NCI-H526 (cell line): ENCODE data around the gene CEP104.
A peak's percentile ranks its signal among the peaks of the same experiment; 100 is the strongest.
"Not testable (repeated sequence)": the region's sequence is repeated elsewhere in the genome, so short reads cannot be mapped to it uniquely, and the experiment has no call there.

ENCODE experiments used
- DNase-seq, 2 experiments: peaks; one replicate each; lab custom pipeline; 2025; lab: John Stamatoyannopoulos, UW

CEP104 gene

DNA sequence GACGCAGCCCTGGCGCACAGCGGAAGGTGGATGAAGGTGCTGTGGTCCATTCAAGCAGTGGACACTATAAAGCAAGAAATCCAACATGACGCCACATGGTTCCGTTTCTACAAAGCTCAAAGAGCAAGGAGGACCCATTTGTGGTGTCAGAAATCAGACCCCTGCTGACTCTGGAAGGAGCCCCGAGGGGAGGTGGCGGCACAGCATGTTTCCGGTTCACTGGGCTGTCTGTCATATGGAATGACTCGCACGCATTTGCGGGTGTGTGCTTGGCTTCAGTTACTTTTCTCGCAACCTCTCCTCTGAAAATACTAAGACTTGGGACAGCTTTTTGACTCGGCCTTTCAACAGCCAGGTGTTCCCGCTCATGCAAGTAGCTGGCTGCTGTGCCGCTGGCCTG lies 31.7 kb downstream of the CEP104 start:
- no peak for DNase-seq

DNA sequence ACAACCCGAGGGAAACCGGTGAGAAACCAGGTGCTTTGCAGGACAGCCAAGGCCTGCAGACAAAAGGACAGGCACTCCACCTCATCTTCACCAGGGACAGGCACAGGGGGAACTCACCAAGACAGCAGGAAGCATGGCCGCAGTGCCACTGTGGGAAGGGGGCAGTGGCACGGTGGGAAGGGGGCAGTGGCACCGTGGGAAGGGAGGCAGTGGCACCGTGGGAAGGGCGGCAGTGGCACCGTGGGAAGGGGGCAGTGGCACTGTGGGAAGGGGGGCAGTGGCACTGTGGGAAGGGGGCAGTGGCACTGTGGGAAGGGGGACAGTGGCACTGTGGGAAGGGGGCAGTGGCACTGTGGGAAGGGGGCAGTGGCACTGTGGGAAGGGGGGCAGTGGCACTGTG lies 32.4 kb downstream of the CEP104 start:
- no peak for DNase-seq

DNA sequence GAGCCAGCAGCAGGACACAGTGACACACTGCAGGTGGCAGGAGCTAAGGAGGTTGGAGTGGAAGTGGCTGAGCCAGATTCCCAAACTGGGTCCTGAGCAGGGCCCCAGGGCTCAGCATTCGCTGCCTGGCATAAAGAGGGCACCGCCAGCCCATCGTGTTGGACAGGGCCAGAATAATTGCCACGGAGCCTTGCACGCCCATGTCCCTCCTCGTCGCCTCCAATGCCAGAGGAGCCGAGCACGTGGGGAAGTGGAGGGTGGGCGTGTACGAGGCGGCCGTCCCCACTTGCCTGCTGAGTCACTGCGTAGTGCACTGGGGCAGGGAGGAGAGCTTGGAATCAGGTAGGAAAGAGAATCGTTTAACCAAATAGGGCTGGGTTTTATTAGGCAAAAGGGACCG lies 34.6 kb downstream of the CEP104 start:
- DNase-seq: no peak

DNA sequence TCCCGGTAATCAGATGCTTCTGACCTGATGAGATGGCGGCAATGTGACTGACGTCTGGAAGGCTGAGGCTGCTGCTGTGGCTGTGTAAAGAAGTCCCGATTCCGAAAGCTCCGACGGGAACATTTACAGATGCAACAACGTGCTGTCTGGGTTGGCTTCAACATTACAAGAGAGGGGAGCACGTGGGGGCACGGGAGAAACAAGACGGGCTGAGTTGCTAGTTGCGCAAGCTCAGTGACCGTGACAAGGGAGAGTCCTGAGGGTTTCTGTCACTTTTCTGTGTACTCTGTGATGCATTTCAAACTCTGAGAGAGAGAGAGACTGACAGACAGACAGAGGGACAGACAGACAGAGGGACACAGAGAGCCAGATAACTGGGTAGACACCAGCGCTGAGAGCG lies 35.1 kb downstream of the CEP104 start:
- no peak for DNase-seq

DNA sequence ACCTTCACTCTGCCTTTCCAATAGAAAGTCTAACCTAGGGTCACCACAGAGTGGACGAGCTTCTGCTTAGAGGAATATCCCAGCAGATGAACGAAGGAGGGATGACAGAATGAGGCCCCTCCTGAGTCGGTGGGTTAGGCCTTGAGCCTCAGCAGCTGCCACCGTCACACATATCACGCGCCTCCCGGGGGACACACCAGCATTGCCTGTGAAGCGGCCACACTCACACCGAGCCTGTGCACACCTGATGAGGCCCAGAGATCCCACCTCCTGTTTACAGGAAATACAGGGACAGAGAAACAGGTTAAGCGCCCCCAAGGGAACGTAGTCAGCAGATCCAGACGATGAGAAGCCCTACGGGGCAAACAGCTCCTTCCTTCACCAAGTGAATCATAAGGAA lies 35.6 kb downstream of the CEP104 start:
- peak; percentile 77 to 82 for DNase-seq

DNA sequence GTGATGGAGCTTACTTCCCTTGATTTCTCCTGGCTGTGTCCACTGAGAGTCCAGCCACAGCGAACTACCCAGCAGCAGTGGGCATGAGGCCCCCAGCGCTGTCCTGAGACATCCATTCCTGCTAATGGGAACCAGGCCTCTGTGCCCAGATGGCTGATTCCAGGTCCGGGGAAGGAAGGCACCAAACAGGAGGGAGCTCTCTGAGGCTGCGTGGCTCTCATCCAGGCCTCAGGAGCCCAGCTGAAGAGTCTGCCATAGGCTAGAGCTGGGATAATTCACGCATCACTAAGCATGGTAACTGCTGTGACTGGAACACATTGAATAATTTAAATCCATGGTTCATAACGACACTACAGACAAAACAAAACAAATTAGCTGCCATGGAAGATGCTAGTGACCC lies 36.0 kb downstream of the CEP104 start:
- peak; percentile 89 to 91 for DNase-seq

DNA sequence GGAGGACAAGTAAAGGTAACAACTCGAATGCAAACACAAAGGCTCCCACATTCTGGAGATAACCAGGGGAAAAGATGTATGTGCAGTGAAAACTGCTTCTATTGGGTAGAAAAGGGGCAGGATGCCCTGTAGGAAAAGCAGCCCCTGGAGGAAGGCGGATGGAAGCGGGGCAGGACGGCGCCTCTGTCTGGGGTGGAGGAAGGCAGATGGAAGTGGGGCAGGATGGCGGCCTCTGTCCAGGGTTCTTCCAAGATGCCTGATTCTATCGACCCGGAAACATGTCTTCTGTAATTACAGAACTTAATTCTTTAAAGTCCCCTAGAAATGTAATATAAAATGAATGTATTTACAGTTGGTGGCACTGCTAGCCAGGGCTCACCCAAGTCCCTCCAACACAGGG lies 36.7 kb downstream of the CEP104 start:
- no peak for DNase-seq

DNA sequence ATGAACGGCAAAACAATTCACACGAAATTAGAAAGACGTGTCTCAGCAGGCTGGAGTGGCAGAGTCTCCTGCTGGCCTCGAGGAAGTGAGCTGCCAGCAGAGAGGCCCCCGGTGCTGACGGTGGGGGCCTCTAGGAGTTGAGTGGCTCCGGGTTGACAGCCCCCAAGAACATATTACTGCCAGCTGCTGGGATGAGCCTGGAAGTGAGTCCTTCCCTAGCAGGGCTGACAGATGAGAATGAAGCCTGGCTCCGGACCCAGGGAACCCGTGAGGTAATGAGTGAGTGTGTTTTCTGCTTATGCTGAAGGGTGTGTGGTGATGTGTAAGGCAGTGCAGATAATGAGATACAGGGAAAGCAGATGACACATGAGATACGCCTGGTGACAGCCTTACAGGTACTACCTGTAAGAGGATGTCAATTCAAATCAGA lies 37.2 kb downstream of the CEP104 start:
- DNase-seq: peak; percentile 23 to 39

DNA sequence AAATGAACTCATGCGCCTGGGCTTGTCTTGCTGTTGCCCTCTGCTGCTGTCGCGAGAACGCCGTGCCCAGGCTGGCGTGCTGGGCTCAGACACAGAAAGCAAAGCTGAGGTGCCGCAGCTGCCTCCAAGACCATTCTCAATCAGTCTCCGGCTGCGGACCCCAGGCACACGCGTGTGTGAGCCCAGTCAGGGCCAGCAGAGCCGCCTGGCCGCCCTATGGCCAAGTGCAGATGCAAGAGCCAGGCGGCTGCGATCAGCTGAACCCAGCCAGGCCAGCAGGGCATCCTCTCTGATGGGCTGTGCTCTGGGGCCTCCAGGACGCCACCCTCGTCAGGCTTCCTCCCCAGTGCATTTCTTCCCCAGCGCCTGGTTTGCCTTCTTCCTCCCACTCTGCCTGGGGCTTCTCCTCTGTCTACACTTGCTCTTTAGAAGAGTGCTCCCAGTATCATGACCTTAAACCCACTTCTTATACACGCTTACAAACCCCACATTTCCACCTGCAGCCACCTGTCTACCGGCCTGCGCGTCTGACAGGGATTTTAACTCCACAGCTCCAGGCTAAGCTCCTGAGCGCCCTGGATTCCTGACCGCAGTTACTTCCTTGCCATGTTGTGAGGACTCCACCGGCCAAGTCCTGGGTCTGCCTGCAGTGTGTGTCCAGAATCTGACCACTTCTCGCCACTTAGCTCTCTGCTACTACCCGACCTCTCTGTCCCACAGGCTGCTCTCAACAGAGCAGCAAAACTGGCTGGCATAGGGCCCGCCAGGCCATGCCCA lies 39.0 kb downstream of the CEP104 start:
- DNase-seq: no peak

DNA sequence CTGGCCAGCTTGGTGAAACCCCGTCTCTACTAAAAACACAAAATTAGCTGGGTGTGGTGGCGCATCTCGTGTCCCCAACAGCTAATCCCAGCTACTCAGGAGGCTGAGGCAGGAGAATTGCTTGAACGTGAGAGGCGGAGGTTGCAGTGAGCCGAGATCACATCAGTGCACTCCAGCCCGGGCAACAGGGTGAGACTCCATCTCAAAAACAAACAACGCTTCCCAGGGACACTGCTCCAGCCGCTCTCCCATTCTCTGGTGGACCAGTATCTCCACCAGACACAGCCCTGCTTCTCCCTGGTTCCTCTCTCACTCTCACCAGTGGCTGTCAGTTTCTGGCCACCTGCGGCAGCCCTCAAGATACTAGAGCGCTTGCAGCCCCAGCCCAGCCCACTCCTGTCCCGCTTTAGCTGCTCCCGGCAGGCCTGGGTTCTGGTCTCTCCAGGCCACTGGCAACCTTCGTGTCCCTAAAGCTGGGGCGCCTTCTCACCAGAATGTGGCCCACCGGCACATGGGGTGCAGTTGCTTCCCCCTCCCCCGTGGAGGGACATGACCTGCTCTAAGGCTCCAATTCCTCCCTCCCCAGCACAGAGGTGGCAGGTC lies 39.8 kb downstream of the CEP104 start:
- no peak for DNase-seq

DNA sequence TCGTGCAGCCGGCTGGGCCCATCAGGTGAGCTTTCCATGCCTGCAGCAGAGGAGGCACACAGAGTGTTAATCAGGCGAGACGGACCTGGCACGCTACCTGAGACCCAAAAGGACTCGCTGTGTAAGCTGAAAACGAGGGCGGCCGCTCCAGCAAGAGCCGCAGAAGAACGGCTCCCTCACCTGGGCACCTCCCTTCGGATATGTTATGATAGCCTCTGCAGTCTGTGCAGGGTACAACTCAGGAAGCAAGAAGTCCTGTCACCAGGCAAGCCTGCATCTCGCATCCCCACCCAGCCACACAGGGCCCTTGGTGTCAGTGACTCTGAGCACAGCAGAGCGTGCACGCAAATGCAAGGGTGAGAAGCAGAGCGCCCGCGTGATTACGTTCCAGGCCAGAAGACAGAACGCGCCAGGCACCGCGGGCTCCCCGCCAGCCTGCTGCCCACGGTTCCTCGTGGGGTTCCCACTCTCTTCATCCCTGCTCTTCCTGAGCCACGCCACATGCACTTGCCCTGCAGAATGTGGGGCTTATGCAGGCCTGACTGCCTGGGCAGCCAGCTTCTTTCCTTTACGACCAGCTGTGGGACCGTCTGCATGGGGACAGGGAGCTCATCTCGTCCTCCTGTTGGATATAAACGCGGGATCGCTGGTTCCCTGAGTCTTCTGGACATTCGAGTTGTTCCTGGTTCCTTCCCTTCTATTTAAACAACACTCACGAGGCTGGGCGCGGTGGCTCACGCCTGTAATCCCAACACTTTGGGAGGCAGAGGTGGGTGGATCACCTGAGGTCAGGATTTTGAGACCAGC lies 40.5 kb downstream of the CEP104 start:
- DNase-seq: no peak

DNA sequence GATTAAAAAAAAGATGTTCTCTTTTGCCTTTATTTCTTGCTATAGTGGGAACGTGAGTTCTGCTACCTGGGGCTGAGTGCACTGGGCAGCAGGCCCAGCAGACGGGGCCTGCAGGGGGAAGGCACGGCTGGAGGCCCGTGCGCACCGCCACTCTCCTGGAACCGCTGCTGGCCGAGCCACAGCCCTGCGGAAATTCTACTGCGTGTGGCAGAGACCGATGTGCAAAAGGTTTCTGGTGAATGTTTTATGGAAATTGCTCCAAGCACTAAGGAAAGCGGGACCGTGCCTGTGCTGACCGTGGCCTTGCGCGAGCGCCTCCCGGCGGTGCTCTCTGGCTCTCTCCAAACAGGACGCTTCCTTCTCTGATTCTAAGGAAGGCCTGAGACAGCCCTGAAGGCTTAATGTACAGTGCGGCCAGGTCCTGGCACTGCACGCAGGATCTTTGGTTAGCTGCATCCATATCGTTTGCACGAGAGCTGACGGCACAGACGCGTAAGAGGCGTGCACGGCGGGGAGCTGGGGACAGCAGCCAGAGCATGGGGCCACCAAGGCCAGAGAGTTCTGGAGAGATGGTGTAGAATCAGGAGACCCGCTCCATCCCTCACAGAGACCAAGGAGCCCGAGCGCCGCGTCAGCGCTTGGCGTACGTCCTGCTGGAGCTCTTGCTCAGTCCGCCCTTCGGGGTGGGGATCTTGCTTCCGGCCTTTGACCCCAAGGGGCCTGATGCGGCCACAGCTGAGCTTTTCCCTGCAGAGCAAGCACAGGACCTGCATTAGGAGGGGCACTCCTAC lies 42.0 kb downstream of the CEP104 start:
- no peak for DNase-seq

DNA sequence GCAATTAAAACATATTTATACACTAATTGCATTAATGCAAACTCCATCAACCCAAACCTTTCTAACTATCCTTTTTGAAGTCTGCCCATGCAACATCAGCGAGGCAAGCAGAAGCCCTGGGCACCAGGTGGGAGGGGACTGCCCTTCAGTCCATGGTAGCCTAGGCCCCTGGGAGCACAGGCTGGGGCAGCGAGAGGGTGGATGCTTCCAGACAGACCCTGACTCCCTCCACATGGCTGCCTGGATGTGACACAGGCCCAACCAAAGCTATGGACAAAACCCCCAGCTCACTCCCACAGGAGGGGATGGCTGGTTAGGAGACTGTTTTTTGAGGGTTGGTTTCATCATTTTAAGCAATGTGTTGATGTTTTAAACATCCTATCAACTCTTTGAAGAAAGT lies 42.9 kb downstream of the CEP104 start:
- DNase-seq: no peak

DNA sequence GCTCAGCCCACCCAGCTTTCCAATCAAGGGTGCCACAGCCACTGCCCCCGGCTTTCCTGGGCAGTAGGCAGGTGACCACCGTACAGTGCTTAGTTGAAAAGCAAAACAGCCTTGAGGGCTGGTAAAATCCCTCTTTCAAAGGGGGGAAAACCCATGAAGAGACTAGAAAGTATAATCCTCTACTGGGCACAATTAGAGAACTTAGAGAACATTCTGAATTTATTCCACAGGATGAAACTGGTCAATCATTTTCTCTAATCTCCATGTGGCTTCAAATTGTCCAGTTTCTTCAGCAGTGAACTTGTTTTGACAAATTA lies 45.5 kb downstream of the CEP104 start:
- DNase-seq: no peak

DNA sequence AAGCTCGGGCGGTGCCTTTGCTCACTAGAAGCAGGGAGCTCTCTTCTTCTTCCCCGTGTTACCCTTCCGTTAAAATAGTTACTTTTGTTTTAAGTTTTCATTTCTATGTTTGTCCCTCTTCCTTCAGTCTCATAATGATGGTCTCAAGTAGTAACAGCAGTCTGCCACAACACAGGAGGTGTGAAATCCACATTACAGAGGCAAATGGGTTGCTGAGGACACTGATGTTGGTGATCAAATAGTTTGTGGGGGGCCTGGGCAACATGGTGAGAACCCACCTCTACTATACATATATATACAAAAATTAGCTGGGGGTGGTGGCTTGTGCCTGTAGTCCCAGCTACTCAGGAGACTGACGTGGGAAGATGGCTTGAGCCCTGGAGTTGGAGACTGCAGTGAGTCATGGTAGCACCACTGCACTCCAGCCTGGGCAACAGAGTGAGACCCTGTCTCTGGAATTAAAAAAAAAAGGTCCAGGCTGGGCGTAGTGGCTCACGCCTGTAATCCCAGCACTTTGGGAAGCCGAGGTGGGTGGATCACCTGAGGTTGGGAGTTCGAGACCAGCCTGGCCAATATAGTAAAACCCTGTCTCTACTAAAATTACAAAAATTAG lies 46.8 kb downstream of the CEP104 start:
- DNase-seq: not testable (repeated sequence)

DNA sequence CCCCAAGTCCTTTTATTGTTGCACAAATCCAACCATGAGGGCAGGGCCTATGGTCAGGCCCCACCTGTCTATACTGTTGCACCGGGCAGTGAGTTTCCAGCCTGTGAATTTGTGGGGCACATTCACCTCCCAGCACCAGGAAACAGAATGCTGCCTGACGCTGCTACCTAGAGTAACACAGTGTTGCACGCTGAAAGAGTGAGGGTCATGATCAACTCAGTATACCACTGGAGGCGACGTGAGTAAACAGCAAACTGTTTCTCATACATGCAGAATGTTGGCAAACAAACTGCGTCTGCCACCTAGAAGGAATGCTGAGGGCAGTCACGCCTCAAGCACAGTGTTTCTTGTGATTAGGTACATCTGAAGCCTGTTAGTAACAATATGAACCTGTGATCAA lies 47.3 kb downstream of the CEP104 start:
- no peak for DNase-seq

DNA sequence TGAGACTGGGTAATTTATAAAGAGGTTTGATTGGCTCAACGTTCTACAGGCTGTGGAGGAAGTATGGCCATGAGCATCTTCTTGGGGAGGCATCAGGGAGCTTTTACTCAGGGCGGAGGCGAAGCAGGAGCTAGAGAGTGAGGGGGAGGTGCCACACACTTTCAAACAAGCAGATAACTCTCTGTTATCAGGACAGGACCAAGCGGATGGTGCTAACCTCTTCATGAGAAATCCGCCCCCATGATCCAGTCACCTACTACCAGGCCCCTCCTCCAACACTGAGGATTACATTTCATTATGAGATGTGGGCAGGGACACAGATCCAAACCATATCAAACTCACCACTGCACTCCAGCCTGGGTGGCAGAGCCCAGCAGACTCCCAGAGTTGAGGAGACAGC lies 49.2 kb downstream of the CEP104 start:
- DNase-seq: no peak

DNA sequence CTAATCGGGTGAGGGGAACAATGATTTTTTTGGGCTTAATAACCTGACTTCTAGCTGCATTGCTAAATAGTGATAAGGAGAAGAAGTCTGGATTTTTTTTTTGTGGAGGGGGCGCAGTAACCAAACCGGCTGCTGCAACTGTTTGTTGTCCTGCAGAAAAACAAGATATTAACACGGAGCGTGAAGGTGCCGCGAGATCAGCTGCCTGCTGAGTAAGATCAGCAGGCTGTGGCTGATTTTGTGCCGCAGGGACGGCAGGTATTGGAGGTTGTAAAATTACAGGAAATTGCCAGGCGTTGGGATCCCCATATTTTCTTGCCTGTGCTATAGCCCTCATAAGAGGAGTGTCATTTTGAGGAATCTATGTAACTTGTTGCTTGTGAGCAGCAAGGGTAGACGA lies 52.0 kb downstream of the CEP104 start:
- DNase-seq: no peak

DNA sequence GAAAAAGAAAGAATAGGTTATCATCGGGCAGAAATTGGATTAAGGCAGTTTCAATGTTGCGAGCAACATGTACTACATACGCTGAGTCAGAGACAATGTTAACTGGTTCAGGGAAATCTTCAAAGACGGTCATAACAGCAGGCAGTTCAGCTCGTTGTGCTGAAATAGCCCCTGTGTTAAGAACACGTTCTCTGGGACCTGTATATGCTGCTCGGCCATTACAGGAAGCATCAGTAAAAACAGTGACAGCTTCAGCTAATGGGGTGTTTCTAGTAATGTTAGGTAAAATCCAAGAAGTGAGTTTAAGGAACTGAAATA lies 52.4 kb downstream of the CEP104 start:
- DNase-seq: not testable (repeated sequence)

DNA sequence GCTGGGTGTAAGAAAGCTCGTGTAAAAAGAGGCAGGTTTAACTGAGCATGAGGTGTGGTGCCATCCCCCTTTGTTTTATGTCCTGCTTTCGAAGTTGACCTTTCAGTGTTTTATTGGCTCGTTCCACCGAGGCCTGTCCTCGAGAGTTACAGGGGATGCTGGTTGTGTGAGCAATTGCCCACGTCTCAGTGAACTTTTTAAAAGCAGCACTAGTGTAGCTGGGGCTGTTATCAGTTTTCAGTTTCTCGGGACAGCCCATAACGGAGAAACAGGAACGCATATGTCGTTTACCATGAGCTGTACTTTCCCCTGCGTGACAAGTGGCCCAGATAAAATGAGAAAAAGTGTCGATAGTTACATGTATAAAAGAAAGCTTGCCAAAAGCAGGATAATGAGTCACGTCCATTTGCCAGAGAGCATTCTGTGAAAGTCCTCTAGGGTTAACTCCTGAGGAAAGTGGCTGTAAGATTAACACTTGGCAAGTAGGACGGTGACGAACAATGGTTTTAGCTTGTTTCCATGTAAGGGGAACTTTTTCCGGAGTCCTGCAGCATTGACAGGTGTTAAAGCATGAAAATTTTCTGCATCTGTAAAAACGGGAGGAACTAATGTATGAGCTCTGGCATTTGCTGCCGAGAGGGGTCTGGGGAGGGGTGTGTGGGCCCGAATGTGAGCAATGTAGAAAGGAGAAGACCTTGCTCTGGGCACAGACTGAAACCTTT lies 52.9 kb downstream of the CEP104 start:
- no peak for DNase-seq

DNA sequence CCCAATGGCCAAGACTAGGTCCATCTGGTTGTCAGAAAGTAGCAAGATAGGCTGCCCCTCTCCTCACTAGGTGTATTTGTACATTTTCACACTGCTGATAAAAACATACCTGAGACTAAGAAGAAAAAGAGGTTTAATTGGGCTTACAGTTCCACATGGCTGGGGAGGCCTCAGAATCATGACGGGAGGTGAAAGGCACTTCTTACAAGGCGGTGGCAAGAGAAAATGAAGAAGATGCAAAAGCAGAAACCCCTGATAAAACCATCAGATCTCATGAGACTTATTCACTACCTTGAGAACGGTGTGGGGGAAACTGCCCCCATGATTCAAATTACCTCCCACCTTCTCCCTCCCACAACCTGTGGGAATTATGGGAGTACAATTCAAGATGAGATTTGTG lies 56.2 kb downstream of the CEP104 start:
- not testable (repeated sequence) for DNase-seq
